Measurements from ENCODE around the gene GREB1. TPM values are rescaled to one million over a fixed set of nuclear protein-coding genes. Genes with fewer than 3 reads are reported as not detected.

Gene GREB1
- total and polyA plus RNA-seq, 12 donors: 2.2 to 26.2 (median 3.7) TPM

DNA sequence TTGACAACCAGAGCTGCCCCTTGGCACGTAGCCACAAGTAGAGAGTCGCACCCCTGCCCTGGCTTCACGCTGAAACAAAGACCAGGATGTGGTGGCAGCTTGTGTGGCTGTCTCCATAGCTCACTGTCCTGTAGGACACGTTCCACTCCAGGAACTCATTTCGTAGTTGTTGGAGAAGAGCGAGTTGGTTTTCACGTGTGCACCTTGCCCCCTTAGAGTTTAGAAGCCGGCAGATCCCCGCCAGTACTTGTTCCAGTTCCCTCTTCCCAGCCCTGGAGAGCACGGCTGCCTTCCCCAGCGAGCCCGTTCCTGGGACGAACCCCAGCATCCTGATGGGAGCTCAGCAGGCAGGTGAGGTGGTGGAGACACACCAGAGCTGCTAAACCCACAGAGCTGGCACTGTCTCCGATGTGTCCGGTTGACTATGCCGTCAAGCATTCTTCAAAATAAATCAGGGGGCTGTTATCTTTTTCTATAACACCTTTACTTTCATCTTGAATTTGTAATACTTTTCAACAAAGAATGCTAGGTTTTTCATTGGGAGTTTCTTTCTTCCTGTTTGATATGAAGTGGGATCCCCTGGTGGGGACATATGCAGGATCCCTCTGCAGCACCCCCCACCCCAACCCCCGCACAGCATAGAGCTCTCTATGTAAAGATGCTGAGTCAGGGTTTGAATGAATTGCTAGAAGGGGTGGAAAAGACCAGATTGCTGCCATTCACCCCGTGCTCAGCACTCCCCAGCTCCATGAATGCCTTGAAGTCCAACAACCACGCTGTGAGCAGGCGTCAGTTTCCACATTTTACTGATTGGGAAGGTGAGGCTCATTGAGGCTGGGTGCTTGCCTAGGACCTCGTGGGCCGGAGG is 44.5 kb downstream of the GREB1 start:
- H3K27ac ChIP-seq: no peak overlapping the region
- TF ChIP-seq, protein P1, sequence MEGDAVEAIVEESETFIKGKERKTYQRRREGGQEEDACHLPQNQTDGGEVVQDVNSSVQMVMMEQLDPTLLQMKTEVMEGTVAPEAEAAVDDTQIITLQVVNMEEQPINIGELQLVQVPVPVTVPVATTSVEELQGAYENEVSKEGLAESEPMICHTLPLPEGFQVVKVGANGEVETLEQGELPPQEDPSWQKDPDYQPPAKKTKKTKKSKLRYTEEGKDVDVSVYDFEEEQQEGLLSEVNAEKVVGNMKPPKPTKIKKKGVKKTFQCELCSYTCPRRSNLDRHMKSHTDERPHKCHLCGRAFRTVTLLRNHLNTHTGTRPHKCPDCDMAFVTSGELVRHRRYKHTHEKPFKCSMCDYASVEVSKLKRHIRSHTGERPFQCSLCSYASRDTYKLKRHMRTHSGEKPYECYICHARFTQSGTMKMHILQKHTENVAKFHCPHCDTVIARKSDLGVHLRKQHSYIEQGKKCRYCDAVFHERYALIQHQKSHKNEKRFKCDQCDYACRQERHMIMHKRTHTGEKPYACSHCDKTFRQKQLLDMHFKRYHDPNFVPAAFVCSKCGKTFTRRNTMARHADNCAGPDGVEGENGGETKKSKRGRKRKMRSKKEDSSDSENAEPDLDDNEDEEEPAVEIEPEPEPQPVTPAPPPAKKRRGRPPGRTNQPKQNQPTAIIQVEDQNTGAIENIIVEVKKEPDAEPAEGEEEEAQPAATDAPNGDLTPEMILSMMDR (IDR thresholded peaks at IDR 0.05): no peak
- no peak for TF ChIP-seq POLR2A (IDR thresholded peaks at IDR 0.05)
- intact Hi-C loops (cut with DNase I): no loop called here
- WGBS, 4 donors: 78 to 90% (median 86%) methylated on average over 22 of the region's 22 CpGs
- H3K9me3 ChIP-seq (replicated peaks in 1 of 3): no peaks in the 10 kb centered on the region
- H3K4me1 ChIP-seq (replicated peaks in 1 of 2): no peaks in the 10 kb centered on the region
- H3K27me3 ChIP-seq: no peaks in the 10 kb centered on the region
- no peak for DNase-seq
- H3K36me3 ChIP-seq (replicated peaks in 1 of 2): no peaks in the 10 kb centered on the region
- H3K4me3 ChIP-seq: no peak overlapping the region

- Histone ChIP-seq H3K27ac (no peak overlapping the region), H3K27me3 (no peaks in the 10 kb centered on the region), H3K4me1 (replicated peaks in 1 of 2) (no peaks in the 10 kb centered on the region), H3K36me3 (replicated peaks in 1 of 2) (no peaks in the 10 kb centered on the region), H3K4me3 (no peak overlapping the region), H3K9me3 (replicated peaks in 1 of 3) (no peaks in the 10 kb centered on the region)
- DNase-seq: no peak
- WGBS, 4 donors: 91 to 94% (median 93%) methylated on average over 10 to 11 of the region's 11 CpGs
- no peak for TF ChIP-seq POLR2A (IDR thresholded peaks at IDR 0.05)
- TF ChIP-seq, protein P1 (IDR thresholded peaks at IDR 0.05): no peak
- intact Hi-C loops (cut with DNase I): no loop called here
Observed at GRCh38 chr2:11578986-11579774, 45.3 kb downstream of the GREB1 start.

GRCh38 chr2:11579867-11580659 is 46.2 kb downstream of the GREB1 start:
- DNase-seq: no peak
- intact Hi-C loops (cut with DNase I): loop anchor here (5.0 to 10.0 kb wide), 2 partner anchors 98 to 455 kb away; no protein-coding TSS in a partner anchor
- 80 to 85% (median 84%) methylated on average over 10 of the region's 10 CpGs for WGBS, 4 donors
- H3K4me1 ChIP-seq (replicated peaks in 1 of 2): no peaks in the 10 kb centered on the region
- H3K9me3 ChIP-seq (replicated peaks in 1 of 3): no peaks in the 10 kb centered on the region
- TF ChIP-seq, protein P1 (IDR thresholded peaks at IDR 0.05): no peak
- TF ChIP-seq POLR2A (IDR thresholded peaks at IDR 0.05): no peak
- no peak overlapping the region for H3K27ac ChIP-seq
- no peak overlapping the region for H3K4me3 ChIP-seq
- H3K27me3 ChIP-seq: no peaks in the 10 kb centered on the region
- no peaks in the 10 kb centered on the region for H3K36me3 ChIP-seq (replicated peaks in 1 of 2)
